MM.1S (cell line): ENCODE data around the gene PRRG4.

Experiments
- EZH2 ChIP-seq: fragments of 300-600 bp; sonication (generic); optimal IDR thresholded peaks from 2 replicates; pipeline ENCODE3; 2017; ENCODE audit warnings: low read depth, mild to moderate bottlenecking, antibody characterized with exemption, low read length, mixed read lengths
- EZH2phosphoT487 ChIP-seq: fragments of 300-600 bp; sonication (generic); IDR thresholded peaks from 2 replicates; pipeline ENCODE4 v1.6.1; 2018; ENCODE audit warnings: antibody characterized with exemption, low read length
- TF ChIP-seq, protein P1 (sequence below): fragments of 300-600 bp; sonication (generic); IDR thresholded peaks from 2 replicates; pipeline ENCODE4 v1.5.1; 2016; ENCODE audit warnings: antibody characterized with exemption, low read length, mixed read lengths

- TF ChIP-seq, protein P1, sequence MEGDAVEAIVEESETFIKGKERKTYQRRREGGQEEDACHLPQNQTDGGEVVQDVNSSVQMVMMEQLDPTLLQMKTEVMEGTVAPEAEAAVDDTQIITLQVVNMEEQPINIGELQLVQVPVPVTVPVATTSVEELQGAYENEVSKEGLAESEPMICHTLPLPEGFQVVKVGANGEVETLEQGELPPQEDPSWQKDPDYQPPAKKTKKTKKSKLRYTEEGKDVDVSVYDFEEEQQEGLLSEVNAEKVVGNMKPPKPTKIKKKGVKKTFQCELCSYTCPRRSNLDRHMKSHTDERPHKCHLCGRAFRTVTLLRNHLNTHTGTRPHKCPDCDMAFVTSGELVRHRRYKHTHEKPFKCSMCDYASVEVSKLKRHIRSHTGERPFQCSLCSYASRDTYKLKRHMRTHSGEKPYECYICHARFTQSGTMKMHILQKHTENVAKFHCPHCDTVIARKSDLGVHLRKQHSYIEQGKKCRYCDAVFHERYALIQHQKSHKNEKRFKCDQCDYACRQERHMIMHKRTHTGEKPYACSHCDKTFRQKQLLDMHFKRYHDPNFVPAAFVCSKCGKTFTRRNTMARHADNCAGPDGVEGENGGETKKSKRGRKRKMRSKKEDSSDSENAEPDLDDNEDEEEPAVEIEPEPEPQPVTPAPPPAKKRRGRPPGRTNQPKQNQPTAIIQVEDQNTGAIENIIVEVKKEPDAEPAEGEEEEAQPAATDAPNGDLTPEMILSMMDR = no peak
- TF ChIP-seq EZH2 (no peak), EZH2phosphoT487 (no peak)
Measured at GRCh38 chr11:32826113-32826512, 3.6 kb upstream of the PRRG4 start.
